ENCODE data around the gene ADGRA3. TPM values are rescaled to one million over a fixed set of nuclear protein-coding genes. Genes with fewer than 3 reads are reported as not detected.

Gene ADGRA3
- total and polyA plus RNA-seq, 8 donors = 17.6 to 67.1 (median 63.5) TPM

- Histone ChIP-seq H3K4me1 (no peaks in the 10 kb centered on the region), H3K27me3 (no peaks in the 10 kb centered on the region), H3K27ac (no peak overlapping the region), H3K9me3 (peaks cover 0 to 2% of the 10 kb centered on the region in 2 donors), H3K4me3 (no peak overlapping the region), H3K36me3 (no peaks in the 10 kb centered on the region)
- DNase-seq = no peak
- no peak for TF ChIP-seq CTCF (IDR thresholded peaks at IDR 0.05)
- intact Hi-C loops (cut with DNase I) = no loop called here
- ATAC-seq = no peak
Measured at GRCh38 chr4:22356987-22357596, 158.8 kb downstream of the ADGRA3 start.

- ATAC-seq (no peak), DNase-seq (no peak)
- intact Hi-C loops (cut with DNase I) = no loop called here
- Histone ChIP-seq H3K9me3 (no peaks in the 10 kb centered on the region), H3K27me3 (no peaks in the 10 kb centered on the region), H3K4me3 (no peak overlapping the region), H3K4me1 (no peaks in the 10 kb centered on the region), H3K36me3 (no peaks in the 10 kb centered on the region), H3K27ac (no peak overlapping the region)
- no peak for TF ChIP-seq CTCF (IDR thresholded peaks at IDR 0.05)
Measured at GRCh38 chr4:22348410-22348809, 167.5 kb downstream of the ADGRA3 start.

- Histone ChIP-seq H3K4me1 (no peaks in the 10 kb centered on the region), H3K9me3 (no peaks in the 10 kb centered on the region), H3K4me3 (no peak overlapping the region), H3K27ac (no peak overlapping the region), H3K36me3 (no peaks in the 10 kb centered on the region), H3K27me3 (no peaks in the 10 kb centered on the region)
- intact Hi-C loops (cut with DNase I) = no loop called here
- DNase-seq (no peak), ATAC-seq (no peak)
- TF ChIP-seq CTCF (IDR thresholded peaks at IDR 0.05) = no peak
Measured at GRCh38 chr4:22345678-22346077, 170.2 kb downstream of the ADGRA3 start.

- no peaks in the 10 kb centered on the region for H3K9me3 ChIP-seq
- no peak for DNase-seq
- H3K27ac ChIP-seq = no peak overlapping the region
- no peak for TF ChIP-seq CTCF (IDR thresholded peaks at IDR 0.05)
- intact Hi-C loops (cut with DNase I) = no loop called here
- H3K36me3 ChIP-seq = no peaks in the 10 kb centered on the region
- H3K4me1 ChIP-seq = no peaks in the 10 kb centered on the region
- ATAC-seq = no peak
- H3K27me3 ChIP-seq = no peaks in the 10 kb centered on the region
- no peak overlapping the region for H3K4me3 ChIP-seq
Measured at GRCh38 chr4:22345055-22345454, 170.8 kb downstream of the ADGRA3 start.

- no peak overlapping the region for H3K4me3 ChIP-seq
- H3K27ac ChIP-seq = no peak overlapping the region
- H3K4me1 ChIP-seq = no peaks in the 10 kb centered on the region
- H3K27me3 ChIP-seq = no peaks in the 10 kb centered on the region
- ATAC-seq (no peak), DNase-seq (no peak)
- no peak for TF ChIP-seq CTCF (IDR thresholded peaks at IDR 0.05)
- intact Hi-C loops (cut with DNase I) = no loop called here
- no peaks in the 10 kb centered on the region for H3K36me3 ChIP-seq
- no peaks in the 10 kb centered on the region for H3K9me3 ChIP-seq
Measured at GRCh38 chr4:22343606-22344005, 172.3 kb downstream of the ADGRA3 start.

All from left lung (tissue), 10 donors.